HepG2 (cell line): ENCODE results near the gene ITPR1. TPM values are rescaled to one million over a fixed set of nuclear protein-coding genes. Genes with fewer than 3 reads are reported as not detected.

Experiments
- ATAC-seq: fragments of 200-7000 bp; cut with Tn5 transposase; 3 replicates; pipeline ENCODE4 v1.9.1; 2020; ENCODE audit warnings: mild to moderate bottlenecking, moderate library complexity
- BruUV-seq: library from RNA; stranded (reverse); fragments of 400-500 nt; replicated peaks from 2 replicates; lab custom pipeline; 2021; lab: Mats Ljungman, UMichigan
- CTCF ChIA-PET: fragments of 300-600 bp; formaldehyde crosslinking; extraction: SDS; loops from one replicate; lab custom pipeline; 2021; ENCODE audit warnings: low total read pairs, inconsistent platforms, low intra/inter-chr PET ratio; lab: Yijun Ruan, JAX
- POLR2A ChIA-PET: fragments of 350-600 bp; sonication (Branson Sonifier 250); formaldehyde crosslinking; loops from one replicate; lab custom pipeline; 2020; ENCODE audit warnings: antibody characterized with exemption, inconsistent platforms; lab: Yijun Ruan, JAX
- DNase-seq: peaks from one replicate; pipeline ENCODE4 v3.0.0-alpha.2; 2015; ENCODE audit warnings: low spot score
- FAIRE-seq: peaks from 3 replicates; lab custom pipeline; 2011; peaks lifted over from hg19 to GRCh38; lab: Jason Lieb, UNC
- H2AFZ ChIP-seq: one replicate; pipeline ENCODE4 v1.6.1; 2011; ENCODE audit warnings: low read length, inconsistent platforms
- H3K27ac ChIP-seq: fragments of 300-600 bp; 3 replicates; pipeline ENCODE4 v1.8.0; 2011; ENCODE audit warnings: mixed run types, mild to moderate bottlenecking, mixed read lengths, low read length, inconsistent platforms; ENCODE audit not compliant: insufficient read depth; ENCODE audit errors: extremely low read length
- H3K27me3 ChIP-seq, 2 experiments: fragments of 200-600 bp in 1 of 2; 2 replicates in 1 of 2; 3 replicates in 1 of 2; pipeline versions ENCODE4 v1.6.0 to v1.8.0; 2011; ENCODE audit warnings: low read length in 2 of 2, mild to moderate bottlenecking in 2 of 2, moderate library complexity in 2 of 2, inconsistent platforms in 1 of 2; ENCODE audit not compliant: insufficient read depth in 2 of 2, control insufficient read depth in 1 of 2
- H3K36me3 ChIP-seq, 2 experiments: fragments of 200-600 bp in 1 of 2; replicated peaks in 1 of 2; 2 replicates in 1 of 2; 3 replicates in 1 of 2; pipeline versions ENCODE4 v1.5.1 to v1.8.0; 2011; ENCODE audit warnings: low read length in 2 of 2, inconsistent platforms in 1 of 2; ENCODE audit not compliant: insufficient read depth in 2 of 2, control insufficient read depth in 1 of 2
- H3K4me1 ChIP-seq: 2 replicates; pipeline ENCODE4 v1.5.1; 2012; ENCODE audit warnings: low read length, inconsistent platforms; ENCODE audit not compliant: insufficient read depth
- H3K4me2 ChIP-seq: 2 replicates; pipeline ENCODE4 v1.6.0; 2011; ENCODE audit warnings: low read depth, low read length, inconsistent platforms
- H3K4me3 ChIP-seq, 3 experiments: fragments of 200-600 bp in 1 of 3; sonication (generic), shearing (Covaris generic) in 1 of 3; replicated peaks in 1 of 3; 2 replicates each; pipeline ENCODE4 v1.5.1; 2011 to 2016; ENCODE audit warnings: low read length in 3 of 3, inconsistent platforms in 2 of 3, low read depth in 2 of 3, mild to moderate bottlenecking in 2 of 3, control low read depth in 1 of 3, mixed read lengths in 1 of 3; ENCODE audit not compliant: insufficient read depth in 1 of 3
- H3K79me2 ChIP-seq: one replicate; pipeline ENCODE4 v1.6.1; 2011; ENCODE audit warnings: low read length, inconsistent platforms; ENCODE audit not compliant: insufficient read depth
- H3K9ac ChIP-seq: 2 replicates; pipeline ENCODE4 v1.6.0; 2011; ENCODE audit warnings: mild to moderate bottlenecking, low read depth, low read length, inconsistent platforms; ENCODE audit not compliant: insufficient read depth
- H3K9me3 ChIP-seq: 2 replicates; pipeline ENCODE4 v1.5.1; 2012; ENCODE audit warnings: mild to moderate bottlenecking, low read length
- H4K20me1 ChIP-seq: 2 replicates; pipeline ENCODE4 v1.6.0; 2011; ENCODE audit warnings: inconsistent platforms, mild to moderate bottlenecking, low read length, moderate library complexity; ENCODE audit not compliant: insufficient read depth
- ARHGAP35 ChIP-seq: sonication (generic); formaldehyde crosslinking; IDR thresholded peaks from 2 replicates; pipeline ENCODE4 v1.9.0; 2022; ENCODE audit warnings: mild to moderate bottlenecking, inconsistent platforms, moderate library complexity, missing genetic modification reagents, borderline replicate concordance
- ARNT ChIP-seq: fragments of 450-650 bp; IDR thresholded peaks from 2 replicates; pipeline ENCODE4 v1.6.1; 2017
- MAFF ChIP-seq: IDR thresholded peaks from 2 replicates; pipeline ENCODE4 v1.6.1; 2011; ENCODE audit warnings: low read depth, low read length, improper control_type of control experiment
- MATR3 ChIP-seq: sonication (generic); formaldehyde crosslinking; IDR thresholded peaks from 2 replicates; pipeline ENCODE4 v1.4.0; 2020; ENCODE audit warnings: missing genetic modification reagents
- MIXL1 ChIP-seq: IDR thresholded peaks from 2 replicates; pipeline ENCODE4 v1.6.1; 2016
- SNRNP70 ChIP-seq: fragments of 200-400 bp; formaldehyde crosslinking; IDR thresholded peaks from 2 replicates; pipeline ENCODE4 v1.6.1; 2017; ENCODE audit warnings: mild to moderate bottlenecking, low read depth, low read length, moderate library complexity
- ZMYM4 ChIP-seq: sonication (generic); formaldehyde crosslinking; IDR thresholded peaks from 2 replicates; pipeline ENCODE4 v1.8.1; 2023; ENCODE audit warnings: mild to moderate bottlenecking, missing genetic modification reagents
- ZNF468 ChIP-seq: sonication (generic); formaldehyde crosslinking; IDR thresholded peaks from 2 replicates; pipeline ENCODE4 v1.8.0; 2022; ENCODE audit warnings: mild to moderate bottlenecking, moderate library complexity, missing genetic modification reagents
- ZNF713 ChIP-seq: sonication (generic); formaldehyde crosslinking; IDR thresholded peaks from 2 replicates; pipeline ENCODE4 v1.4.0; 2020; ENCODE audit warnings: mild to moderate bottlenecking, missing genetic modification reagents
- ZNF746 ChIP-seq: sonication (generic); formaldehyde crosslinking; IDR thresholded peaks from 2 replicates; pipeline ENCODE4 v1.8.0; 2022; ENCODE audit warnings: mild to moderate bottlenecking, missing genetic modification reagents
- ZNF775 ChIP-seq: sonication (generic); formaldehyde crosslinking; IDR thresholded peaks from 2 replicates; pipeline ENCODE4 v1.4.0; 2020; ENCODE audit warnings: missing genetic modification reagents, mild to moderate bottlenecking, moderate library complexity, borderline replicate concordance
- WGBS: methylation state at CpG from one replicate; pipeline ENCODE4 v1.1.6; 2017; ENCODE audit warnings: low lambda C conversion rate; 5-methylcytosine and 5-hydroxymethylcytosine counted together
- in situ Hi-C: cut with HindIII; loops from 2 replicates; pipeline ENCODE4 v1.10.0; 2017; ENCODE audit warnings: low pct_unique_long_range_greater_than_20kb; ENCODE audit not compliant: extremely low pct_ligation_motif_present
- intact Hi-C: fragments of 100-400 bp; cut with micrococcal nuclease; formaldehyde crosslinking; loops from one replicate; pipeline ENCODE4 v1.10.0; 2022; ENCODE audit not compliant: unreplicated experiment
- polyA plus RNA-seq, 8 experiments: library from polyadenylated mRNA; depleted of rRNA in 3 of 8; stranded (reverse) in 7 of 8; unstranded in 1 of 8; fragments of >200 nt; fragmentation: Illumina TruSeq in 4 of 8; extraction: Trizol in 4 of 8; gene quantifications; 2 replicates each; pipeline versions ENCODE4 v1.2.1 to v1.2.3, GENCODE V29; 2011 to 2016; ENCODE audit warnings: low read depth in 4 of 8, missing spikeins in 1 of 8, mixed read lengths in 1 of 8; ENCODE audit not compliant: insufficient read depth in 1 of 8
- total RNA-seq, 5 experiments: library from RNA; depleted of rRNA; stranded (reverse); fragments of >200 nt; fragmentation: Illumina TruSeq; extraction: Trizol; gene quantifications; 2 replicates each; pipeline ENCODE4 v1.2.3, GENCODE V29; 2016; ENCODE audit warnings: low read depth in 1 of 5
- TF ChIP-seq, protein P1 (sequence below): sonication (generic); formaldehyde crosslinking; IDR thresholded peaks from 2 replicates; pipeline ENCODE4 v1.4.0; 2020; ENCODE audit warnings: missing genetic modification reagents
- TF ChIP-seq, protein P2 (sequence below): sonication (generic); formaldehyde crosslinking; IDR thresholded peaks from 2 replicates; pipeline ENCODE4 v1.8.1; 2023; ENCODE audit warnings: mild to moderate bottlenecking, missing genetic modification reagents
- TF ChIP-seq, protein P3 (sequence below): sonication (generic); formaldehyde crosslinking; IDR thresholded peaks from 2 replicates; pipeline ENCODE4 v1.4.0; 2020; ENCODE audit warnings: mild to moderate bottlenecking, missing genetic modification reagents
- TF ChIP-seq, protein P4 (sequence below): IDR thresholded peaks from 2 replicates; pipeline ENCODE4 v1.6.1; 2016; ENCODE audit warnings: low read depth

ITPR1 gene
- total and polyA plus RNA-seq, 2 of the 13 experiments (the other 11 are each of a cell fraction or from before 2014, with no cell fraction given) = 10.0 to 11.4 TPM

DNA sequence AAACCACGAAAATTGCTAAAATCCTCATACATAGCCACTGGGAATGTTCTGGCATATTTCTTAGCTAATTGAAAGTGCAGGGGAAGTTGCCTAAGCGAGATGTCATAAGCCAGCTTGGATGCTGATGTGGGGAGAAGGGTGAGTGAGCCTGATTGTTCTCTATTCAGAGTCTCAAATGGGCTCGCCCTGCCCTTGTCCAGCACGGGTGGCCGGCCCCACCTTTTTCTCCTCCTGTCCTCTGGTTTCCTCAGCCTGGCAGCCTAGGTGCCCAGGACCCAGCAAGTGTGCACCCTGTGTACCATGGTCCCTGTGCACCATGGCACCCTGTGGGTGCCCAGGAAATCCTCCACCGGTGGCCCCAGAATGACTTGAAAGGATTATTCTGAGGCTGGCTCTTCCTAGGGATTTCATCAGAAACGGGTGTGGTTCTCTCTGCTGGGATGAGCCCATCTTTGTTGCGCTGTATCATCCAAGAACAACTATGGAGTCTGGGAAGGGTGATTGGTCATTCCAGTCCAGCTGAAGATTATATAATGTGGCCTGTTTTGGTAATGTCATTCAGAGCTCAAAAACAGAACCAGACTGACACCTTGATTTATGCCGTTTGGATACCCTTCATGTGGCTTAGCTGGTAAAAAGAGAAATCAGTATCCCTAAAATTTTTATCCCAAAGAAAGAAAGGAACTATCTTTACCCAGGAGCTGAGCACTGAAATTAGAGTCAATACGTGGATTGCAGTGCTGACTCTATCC, 335.3 kb downstream of the ITPR1 start:
- no peaks in the 10 kb centered on the region for H3K27me3 ChIP-seq
- no peak overlapping the region for H3K4me3 ChIP-seq
- WGBS = 96% methylated on average over 7 of the region's 10 CpGs
- in situ Hi-C loops (no loop called here), intact Hi-C loops (no loop called here)
- no peaks in the 10 kb centered on the region for H3K9me3 ChIP-seq
- no peak overlapping the region for H3K4me2 ChIP-seq
- H3K27ac ChIP-seq = no peak overlapping the region
- TF ChIP-seq, protein P1, sequence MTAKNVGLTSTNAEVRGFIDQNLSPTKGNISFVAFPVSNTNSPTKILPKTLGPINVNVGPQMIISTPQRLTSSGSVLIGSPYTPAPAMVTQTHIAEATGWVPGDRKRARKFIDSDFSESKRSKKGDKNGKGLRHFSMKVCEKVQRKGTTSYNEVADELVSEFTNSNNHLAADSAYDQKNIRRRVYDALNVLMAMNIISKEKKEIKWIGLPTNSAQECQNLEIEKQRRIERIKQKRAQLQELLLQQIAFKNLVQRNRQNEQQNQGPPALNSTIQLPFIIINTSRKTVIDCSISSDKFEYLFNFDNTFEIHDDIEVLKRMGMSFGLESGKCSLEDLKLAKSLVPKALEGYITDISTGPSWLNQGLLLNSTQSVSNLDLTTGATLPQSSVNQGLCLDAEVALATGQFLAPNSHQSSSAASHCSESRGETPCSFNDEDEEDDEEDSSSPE (CRISPR knock-in tag) = no peak
- TF ChIP-seq, protein P2, sequence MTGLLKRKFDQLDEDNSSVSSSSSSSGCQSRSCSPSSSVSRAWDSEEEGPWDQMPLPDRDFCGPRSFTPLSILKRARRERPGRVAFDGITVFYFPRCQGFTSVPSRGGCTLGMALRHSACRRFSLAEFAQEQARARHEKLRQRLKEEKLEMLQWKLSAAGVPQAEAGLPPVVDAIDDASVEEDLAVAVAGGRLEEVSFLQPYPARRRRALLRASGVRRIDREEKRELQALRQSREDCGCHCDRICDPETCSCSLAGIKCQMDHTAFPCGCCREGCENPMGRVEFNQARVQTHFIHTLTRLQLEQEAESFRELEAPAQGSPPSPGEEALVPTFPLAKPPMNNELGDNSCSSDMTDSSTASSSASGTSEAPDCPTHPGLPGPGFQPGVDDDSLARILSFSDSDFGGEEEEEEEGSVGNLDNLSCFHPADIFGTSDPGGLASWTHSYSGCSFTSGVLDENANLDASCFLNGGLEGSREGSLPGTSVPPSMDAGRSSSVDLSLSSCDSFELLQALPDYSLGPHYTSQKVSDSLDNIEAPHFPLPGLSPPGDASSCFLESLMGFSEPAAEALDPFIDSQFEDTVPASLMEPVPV (CRISPR knock-in tag) = no peak
- TF ChIP-seq, protein P3, sequence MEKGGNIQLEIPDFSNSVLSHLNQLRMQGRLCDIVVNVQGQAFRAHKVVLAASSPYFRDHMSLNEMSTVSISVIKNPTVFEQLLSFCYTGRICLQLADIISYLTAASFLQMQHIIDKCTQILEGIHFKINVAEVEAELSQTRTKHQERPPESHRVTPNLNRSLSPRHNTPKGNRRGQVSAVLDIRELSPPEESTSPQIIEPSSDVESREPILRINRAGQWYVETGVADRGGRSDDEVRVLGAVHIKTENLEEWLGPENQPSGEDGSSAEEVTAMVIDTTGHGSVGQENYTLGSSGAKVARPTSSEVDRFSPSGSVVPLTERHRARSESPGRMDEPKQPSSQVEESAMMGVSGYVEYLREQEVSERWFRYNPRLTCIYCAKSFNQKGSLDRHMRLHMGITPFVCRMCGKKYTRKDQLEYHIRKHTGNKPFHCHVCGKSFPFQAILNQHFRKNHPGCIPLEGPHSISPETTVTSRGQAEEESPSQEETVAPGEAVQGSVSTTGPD = no peak
- TF ChIP-seq MATR3 (CRISPR knock-in tag) (no peak), ARHGAP35 (CRISPR knock-in tag) (no peak), MIXL1 (CRISPR knock-in tag) (no peak), ARNT (no peak), ZMYM4 (CRISPR knock-in tag) (no peak), ZNF746 (no peak), ZNF713 (no peak), SNRNP70 (no peak), MAFF (no peak), ZNF775 (CRISPR knock-in tag) (no peak), ZNF468 (CRISPR knock-in tag) (no peak)
- TF ChIP-seq, protein P4, sequence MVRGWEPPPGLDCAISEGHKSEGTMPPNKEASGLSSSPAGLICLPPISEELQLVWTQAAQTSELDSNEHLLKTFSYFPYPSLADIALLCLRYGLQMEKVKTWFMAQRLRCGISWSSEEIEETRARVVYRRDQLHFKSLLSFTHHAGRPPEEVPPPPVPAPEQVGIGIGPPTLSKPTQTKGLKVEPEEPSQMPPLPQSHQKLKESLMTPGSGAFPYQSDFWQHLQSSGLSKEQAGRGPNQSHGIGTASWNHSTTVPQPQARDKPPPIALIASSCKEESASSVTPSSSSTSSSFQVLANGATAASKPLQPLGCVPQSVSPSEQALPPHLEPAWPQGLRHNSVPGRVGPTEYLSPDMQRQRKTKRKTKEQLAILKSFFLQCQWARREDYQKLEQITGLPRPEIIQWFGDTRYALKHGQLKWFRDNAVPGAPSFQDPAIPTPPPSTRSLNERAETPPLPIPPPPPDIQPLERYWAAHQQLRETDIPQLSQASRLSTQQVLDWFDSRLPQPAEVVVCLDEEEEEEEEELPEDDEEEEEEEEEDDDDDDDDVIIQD (CRISPR knock-in tag) = no peak
- H3K36me3 ChIP-seq = 0 out of 5 replicates have a peak, but pooled peaks cover 0 to 4% of the 10 kb centered on the region in 2 experiments
- ChIA-PET CTCF (no interaction called here), POLR2A (no interaction called here)
- no peaks in the 10 kb centered on the region for H4K20me1 ChIP-seq
- ATAC-seq = no peak
- no peaks in the 10 kb centered on the region for H3K79me2 ChIP-seq
- no peak overlapping the region for H2AFZ ChIP-seq
- no peak overlapping the region for H3K9ac ChIP-seq
- H3K4me1 ChIP-seq = peaks cover 25% of the 10 kb centered on the region
- BruUV-seq = no TSS peak
- FAIRE-seq = no peak
- DNase-seq = no peak
